Pancreas (tissue), 10 donors: ENCODE data around the gene STK39. TPM values are rescaled to one million over a fixed set of nuclear protein-coding genes. Genes with fewer than 3 reads are reported as not detected.

Experiments
- ATAC-seq, 4 donors: fragments of 200-7000 bp; cut with Tn5 transposase; one replicate each; pipeline versions ENCODE4 v1.8.0 to v1.9.1; 2020; ENCODE audit warnings: mild to moderate bottlenecking in 4 of 4, moderate library complexity in 4 of 4
- DNase-seq, 6 donors: peaks; one replicate each; pipeline ENCODE4 v3.0.0-alpha.2; 2020
- FAIRE-seq: peaks from 2 replicates; lab custom pipeline; 2012; peaks lifted over from hg19 to GRCh38; lab: Jason Lieb, UNC
- H3K27ac ChIP-seq, 4 donors: fragments of 200-600 bp; sonication (generic); 1 replicate in 3 of 4; 2 replicates in 1 of 4; pipeline versions ENCODE4 v1.5.0 to v1.8.0; 2020
- H3K27me3 ChIP-seq, 4 donors: fragments of 200-600 bp; one replicate each; pipeline ENCODE4 v1.8.0; 2021
- H3K36me3 ChIP-seq, 3 donors: fragments of 200-600 bp; sonication (generic) in 1 of 3; one replicate each; pipeline versions ENCODE4 v1.5.0 to v1.8.0; 2020 to 2021
- H3K4me1 ChIP-seq, 3 donors: fragments of 200-600 bp; one replicate each; pipeline ENCODE4 v1.8.0; 2021
- H3K4me3 ChIP-seq, 4 donors: fragments of 200-600 bp; sonication (generic) in 2 of 4; one replicate each; pipeline versions ENCODE4 v1.5.0 to v1.8.0; 2020 to 2021
- H3K9me3 ChIP-seq, 4 donors: fragments of 200-600 bp; one replicate each; pipeline ENCODE4 v1.8.0; 2021
- CTCF ChIP-seq, 4 donors: fragments of 200-600 bp; sonication (generic) in 3 of 4; IDR thresholded peaks; one replicate each; pipeline versions ENCODE4 v1.5.0 to v1.8.0; 2021; ENCODE audit warnings: antibody characterized with exemption in 4 of 4
- WGBS, 2 donors: extraction: QIAGEN DNeasy Blood & Tissue Kit; methylation state at CpG; one replicate each; pipeline ENCODE4 v1.1.7; 2013; 5-methylcytosine and 5-hydroxymethylcytosine counted together
- intact Hi-C, 3 donors: fragments of 100-400 bp; cut with DNase I; formaldehyde crosslinking; loops; one replicate each; pipeline versions ENCODE4 v1.11.1 to v1.14.2; 2022
- polyA plus RNA-seq, 2 donors: library from polyadenylated mRNA; stranded (reverse); fragments of 200-250 nt; gene quantifications; one replicate each; pipeline ENCODE4 v1.2.3, GENCODE V29; 2013
- total RNA-seq, 6 donors: library from RNA; stranded (reverse); fragmentation: NEBNext Ultra II Directional in 4 of 6; extraction: Animal tissue kit (Norgen Biotek cat#: 25700) in 4 of 6; gene quantifications; one replicate each; pipeline versions ENCODE4 v1.2.1 to v1.2.4, GENCODE V29; 2021 to 2023
- donor health status: healthy with polysubstance abuse.
- donor health status: DM: no; HTN: no; CAD: no; lungs with moderate emphysema.
- donor health status: DM: no; HTN: no; CAD: no.
- donor health status: control.
- donor health status: control.
- donor health status: Bipolar disorder and iron deficiency.
- donor health status: DM: yes; HTN: yes; CAD: no.
- donor health status: DM: no; HTN: no; CAD: no.
- donor health status: DM: no; HTN: no; CAD: no.
- donor health status: DM: yes; HTN: yes; CAD: no.

The STK39 gene
- total and polyA plus RNA-seq, 8 donors, result 9.5 to 23.1 (median 15.5) TPM

GRCh38 chr2:168222088-168222487 lies 25.3 kb downstream of the STK39 start:
- Histone ChIP-seq H3K4me1 (peaks cover 15 to 21% (median 17%) of the 10 kb centered on the region in 3 donors), H3K27me3 (no peaks in the 10 kb centered on the region), H3K9me3 (no peaks in the 10 kb centered on the region), H3K27ac (peak overlapping the region in 3 of 4 donors; percentile 47 to 83 (median 63)), H3K4me3 (no peak overlapping the region), H3K36me3 (no peaks in the 10 kb centered on the region)
- TF ChIP-seq CTCF (IDR thresholded peaks at IDR 0.05), result no peak
- WGBS, 2 donors, result 92 to 97% methylated on average over 3 of the region's 3 CpGs
- intact Hi-C loops, result no loop called here
- ATAC-seq (no peak), FAIRE-seq (no peak), DNase-seq (no peak)

GRCh38 chr2:168220965-168221819 lies 26.2 kb downstream of the STK39 start:
- peak overlapping the region; percentile 47 to 83 (median 64) for H3K27ac ChIP-seq
- no peaks in the 10 kb centered on the region for H3K27me3 ChIP-seq
- H3K4me3 ChIP-seq, result no peak overlapping the region
- no peak for TF ChIP-seq CTCF (IDR thresholded peaks at IDR 0.05)
- 22 to 28% methylated on average over 11 of the region's 11 CpGs for WGBS, 2 donors
- ATAC-seq (peak; percentile 74 to 85 (median 82)), DNase-seq (no peak), FAIRE-seq (peak; percentile 59)
- no peaks in the 10 kb centered on the region for H3K36me3 ChIP-seq
- peaks cover 15 to 21% (median 17%) of the 10 kb centered on the region in 3 donors for H3K4me1 ChIP-seq
- intact Hi-C loops, result no loop called here
- no peaks in the 10 kb centered on the region for H3K9me3 ChIP-seq

GRCh38 chr2:168217920-168218319 lies 29.5 kb downstream of the STK39 start:
- DNase-seq, result no peak
- no peak for ATAC-seq
- intact Hi-C loops, result no loop called here
- Histone ChIP-seq H3K4me1 (peaks cover 11 to 17% (median 11%) of the 10 kb centered on the region in 3 donors), H3K4me3 (no peak overlapping the region), H3K9me3 (no peaks in the 10 kb centered on the region), H3K27ac (no peak overlapping the region), H3K36me3 (no peaks in the 10 kb centered on the region), H3K27me3 (no peaks in the 10 kb centered on the region)
- 79 to 83% methylated on average over 2 of the region's 2 CpGs for WGBS, 2 donors
- no peak for FAIRE-seq
- no peak for TF ChIP-seq CTCF (IDR thresholded peaks at IDR 0.05)

GRCh38 chr2:168216351-168217005 lies 30.9 kb downstream of the STK39 start:
- H3K9me3 ChIP-seq, result no peaks in the 10 kb centered on the region
- intact Hi-C loops, result no loop called here
- ATAC-seq, result peak in 1 of 4 donors; percentile 28
- FAIRE-seq, result no peak
- TF ChIP-seq CTCF (IDR thresholded peaks at IDR 0.05), result no peak
- no peak overlapping the region for H3K4me3 ChIP-seq
- WGBS, 2 donors, result 94 to 96% methylated on average over 12 of the region's 12 CpGs
- H3K36me3 ChIP-seq, result no peaks in the 10 kb centered on the region
- no peak overlapping the region for H3K27ac ChIP-seq
- no peak for DNase-seq
- peaks cover 17 to 21% (median 20%) of the 10 kb centered on the region in 3 donors for H3K4me1 ChIP-seq
- no peaks in the 10 kb centered on the region for H3K27me3 ChIP-seq
